Uterus (tissue), 2 donors: ENCODE data around the gene COG4.

ENCODE experiments used
- POLR2A ChIP-seq, 2 donors: fragments of 450-650 bp; IDR thresholded peaks; one replicate each; pipeline ENCODE4 v1.6.1; 2016; ENCODE audit warnings: antibody characterized with exemption in 2 of 2, mild to moderate bottlenecking in 1 of 2, moderate library complexity in 1 of 2
- TF ChIP-seq, protein P1 (sequence below), 4 experiments: fragments of 200-600 bp in 2 of 4; fragments of 450-650 bp in 2 of 4; sonication (generic) in 2 of 4; IDR thresholded peaks; one replicate each; pipeline ENCODE4 v1.5.1; 2016 to 2019; ENCODE audit warnings: antibody characterized with exemption in 4 of 4, mild to moderate bottlenecking in 2 of 4, moderate library complexity in 1 of 4

DNA sequence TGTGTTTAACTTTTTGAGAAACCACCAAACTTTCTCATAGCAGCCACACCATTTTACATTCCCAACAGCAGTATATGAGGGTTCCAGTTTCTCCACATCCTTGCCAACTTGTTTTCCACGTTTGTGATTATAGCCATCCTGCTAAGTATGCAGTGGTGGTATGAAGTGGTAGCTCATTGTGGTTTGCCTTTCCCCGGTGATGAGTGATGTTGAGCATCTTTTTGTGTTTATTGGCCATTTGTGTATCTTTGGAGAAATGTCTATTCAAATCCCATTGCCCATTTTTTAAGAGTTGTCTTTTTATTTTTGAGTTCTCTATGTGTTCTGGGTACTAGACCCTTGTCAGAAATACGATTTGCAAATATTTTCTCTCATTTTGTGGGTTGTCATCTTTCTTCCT, 17.6 kb upstream of the COG4 start:
- TF ChIP-seq POLR2A (IDR thresholded peaks at IDR 0.05) = no peak
- TF ChIP-seq, protein P1, sequence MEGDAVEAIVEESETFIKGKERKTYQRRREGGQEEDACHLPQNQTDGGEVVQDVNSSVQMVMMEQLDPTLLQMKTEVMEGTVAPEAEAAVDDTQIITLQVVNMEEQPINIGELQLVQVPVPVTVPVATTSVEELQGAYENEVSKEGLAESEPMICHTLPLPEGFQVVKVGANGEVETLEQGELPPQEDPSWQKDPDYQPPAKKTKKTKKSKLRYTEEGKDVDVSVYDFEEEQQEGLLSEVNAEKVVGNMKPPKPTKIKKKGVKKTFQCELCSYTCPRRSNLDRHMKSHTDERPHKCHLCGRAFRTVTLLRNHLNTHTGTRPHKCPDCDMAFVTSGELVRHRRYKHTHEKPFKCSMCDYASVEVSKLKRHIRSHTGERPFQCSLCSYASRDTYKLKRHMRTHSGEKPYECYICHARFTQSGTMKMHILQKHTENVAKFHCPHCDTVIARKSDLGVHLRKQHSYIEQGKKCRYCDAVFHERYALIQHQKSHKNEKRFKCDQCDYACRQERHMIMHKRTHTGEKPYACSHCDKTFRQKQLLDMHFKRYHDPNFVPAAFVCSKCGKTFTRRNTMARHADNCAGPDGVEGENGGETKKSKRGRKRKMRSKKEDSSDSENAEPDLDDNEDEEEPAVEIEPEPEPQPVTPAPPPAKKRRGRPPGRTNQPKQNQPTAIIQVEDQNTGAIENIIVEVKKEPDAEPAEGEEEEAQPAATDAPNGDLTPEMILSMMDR (IDR thresholded peaks at IDR 0.05) = no peak
